ENCODE measurements around the gene TAB2.
A peak's percentile ranks its signal among the peaks of the same experiment; 100 is the strongest.
"Not testable (repeated sequence)": the region's sequence is repeated elsewhere in the genome, so short reads cannot be mapped to it uniquely, and the experiment has no call there.

TAB2 gene

GRCh38 chr6:149313070-149313469 is 4.4 kb upstream of the TAB2 start:
- no peak for DNase-seq (ENCODE audit: low read depth in 2 of 2)

- no peak for DNase-seq (ENCODE audit: low read depth in 2 of 2)
These were observed 3.7 kb upstream of the TAB2 start for GRCh38 chr6:149313861-149314260.

GRCh38 chr6:149314325-149314905 is 3.1 kb upstream of the TAB2 start:
- DNase-seq (ENCODE audit: low read depth in 2 of 2), result no peak

- no peak for DNase-seq (ENCODE audit: low read depth in 2 of 2)
These were observed 1.3 kb upstream of the TAB2 start for GRCh38 chr6:149316108-149316727.

- DNase-seq (ENCODE audit: low read depth in 2 of 2), result peak; percentile 78
These were observed 520 bp upstream of the TAB2 start for GRCh38 chr6:149316740-149317643.

GRCh38 chr6:149318581-149319286 is 1.2 kb downstream of the TAB2 start:
- no peak for DNase-seq (ENCODE audit: low read depth in 2 of 2)

- no peak for DNase-seq (ENCODE audit: low read depth in 2 of 2)
These were observed 1.9 kb downstream of the TAB2 start for GRCh38 chr6:149319422-149319821.

GRCh38 chr6:149320016-149320415 is 2.5 kb downstream of the TAB2 start:
- DNase-seq (ENCODE audit: low read depth in 2 of 2), result not testable (repeated sequence)

- DNase-seq (ENCODE audit: low read depth in 2 of 2), result no peak
These were observed 3.3 kb downstream of the TAB2 start for GRCh38 chr6:149320796-149321195.

- DNase-seq (ENCODE audit: low read depth in 2 of 2), result no peak
These were observed 5.8 kb downstream of the TAB2 start for GRCh38 chr6:149323353-149323752.

GRCh38 chr6:149323925-149324324 is 6.4 kb downstream of the TAB2 start:
- no peak for DNase-seq (ENCODE audit: low read depth in 2 of 2)

- no peak for DNase-seq (ENCODE audit: low read depth in 2 of 2)
These were observed 6.9 kb downstream of the TAB2 start for GRCh38 chr6:149324428-149324827.

- DNase-seq (ENCODE audit: low read depth in 2 of 2), result no peak
These were observed 8.2 kb downstream of the TAB2 start for GRCh38 chr6:149325648-149326236.

GRCh38 chr6:149327638-149328037 is 10.1 kb downstream of the TAB2 start:
- DNase-seq (ENCODE audit: low read depth in 2 of 2), result no peak

GRCh38 chr6:149328083-149328482 is 10.6 kb downstream of the TAB2 start:
- DNase-seq (ENCODE audit: low read depth in 2 of 2), result no peak

- DNase-seq (ENCODE audit: low read depth in 2 of 2), result no peak
These were observed 12.0 kb downstream of the TAB2 start for GRCh38 chr6:149329529-149329928.

- no peak for DNase-seq (ENCODE audit: low read depth in 2 of 2)
These were observed 12.6 kb downstream of the TAB2 start for GRCh38 chr6:149330133-149330532.

- DNase-seq (ENCODE audit: low read depth in 2 of 2), result no peak
These were observed 13.7 kb downstream of the TAB2 start for GRCh38 chr6:149331043-149331807.

- no peak for DNase-seq (ENCODE audit: low read depth in 2 of 2)
These were observed 14.4 kb downstream of the TAB2 start for GRCh38 chr6:149331871-149332270.

- DNase-seq (ENCODE audit: low read depth in 2 of 2), result no peak
These were observed 15.2 kb downstream of the TAB2 start for GRCh38 chr6:149332602-149333265.

GRCh38 chr6:149333266-149333620 is 15.7 kb downstream of the TAB2 start:
- no peak for DNase-seq (ENCODE audit: low read depth in 2 of 2)
